Measurements from ENCODE around the gene USP17L10.
"Not testable (repeated sequence)": the region's sequence is repeated elsewhere in the genome, so short reads cannot be mapped to it uniquely, and the experiment has no call there.

DNA sequence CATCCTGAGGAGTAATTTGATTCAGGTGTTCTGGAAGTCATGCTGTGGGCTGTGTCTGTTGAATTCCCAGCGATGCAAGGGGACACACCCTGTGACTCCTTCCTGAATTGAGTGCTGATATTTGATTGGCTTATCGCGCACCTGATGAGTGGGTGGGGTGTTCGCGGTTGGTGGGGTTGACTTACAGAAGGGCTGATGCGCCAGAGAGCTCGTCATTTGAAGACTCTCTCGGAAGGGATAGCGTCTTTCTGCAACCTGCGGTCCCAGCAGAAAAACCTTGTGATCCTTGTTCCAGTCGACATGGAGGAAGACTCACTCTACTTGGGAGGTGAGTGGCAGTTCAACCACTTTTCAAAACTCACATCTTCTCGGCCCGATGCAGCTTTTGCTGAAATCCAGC, 9.4 kb downstream of the USP17L10 start, which contains the start of gene USP17L12:
- TF ChIP-seq SUZ12 (IDR thresholded peaks at IDR 0.05; ENCODE audit: extremely low read depth, insufficient read depth, insufficient read length); YY1 (IDR thresholded peaks at IDR 0.05; ENCODE audit: insufficient read depth, insufficient read length); ZNF274 (IDR thresholded peaks at IDR 0.05; ENCODE audit: low read depth, low read length): not testable (repeated sequence)
